ENCODE results near the gene GPR85.

GPR85 gene, protein sequence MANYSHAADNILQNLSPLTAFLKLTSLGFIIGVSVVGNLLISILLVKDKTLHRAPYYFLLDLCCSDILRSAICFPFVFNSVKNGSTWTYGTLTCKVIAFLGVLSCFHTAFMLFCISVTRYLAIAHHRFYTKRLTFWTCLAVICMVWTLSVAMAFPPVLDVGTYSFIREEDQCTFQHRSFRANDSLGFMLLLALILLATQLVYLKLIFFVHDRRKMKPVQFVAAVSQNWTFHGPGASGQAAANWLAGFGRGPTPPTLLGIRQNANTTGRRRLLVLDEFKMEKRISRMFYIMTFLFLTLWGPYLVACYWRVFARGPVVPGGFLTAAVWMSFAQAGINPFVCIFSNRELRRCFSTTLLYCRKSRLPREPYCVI

DNA sequence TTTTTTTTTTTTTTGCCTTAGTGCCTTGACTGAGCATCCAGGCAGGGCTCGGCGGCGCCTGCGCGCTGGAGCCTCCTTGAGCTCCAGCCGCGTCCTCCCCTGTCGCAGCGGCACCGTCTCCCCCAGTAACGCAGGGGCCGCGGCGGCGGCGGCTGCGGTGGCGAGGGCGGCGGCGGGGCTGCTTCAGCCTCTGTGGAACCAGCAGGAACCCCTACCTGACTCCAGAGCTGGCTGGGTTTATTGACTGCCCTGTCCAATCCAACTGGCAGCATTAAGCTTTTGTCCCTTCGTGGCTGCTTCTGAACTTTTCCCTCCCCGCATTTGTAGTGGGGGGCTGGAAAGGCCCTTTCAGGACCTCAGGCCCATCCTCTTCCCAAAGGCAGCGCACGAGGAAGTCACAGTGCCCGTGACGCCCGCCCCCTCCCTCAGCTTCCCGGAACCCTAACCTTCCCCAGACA is at the start of gene GPR85:
TSS of gene GPR85 (minus strand) at position 397 of the 458 bp plus-strand sequence. CDS start 2,106 bp downstream, outside the sequence.
- peak; percentile 70 for DNase-seq (ENCODE audit: low read depth, low spot score)
- Histone ChIP-seq H3K27me3 (ENCODE audit: insufficient read depth, insufficient read length) (no peaks in the 10 kb centered on the region), H3K4me3 (ENCODE audit: insufficient read length, low read depth) (peak within 1 kb of the TSS; percentile 42), H3K9ac (ENCODE audit: insufficient read length, low read depth) (peak within 1 kb of the TSS; percentile 72), H3K4me1 (ENCODE audit: insufficient read depth, insufficient read length) (peaks cover 2% of the 10 kb centered on the region), H3K9me3 (ENCODE audit: insufficient read depth, low read length) (no peaks in the 10 kb centered on the region), H3K36me3 (ENCODE audit: insufficient read depth, insufficient read length, low read length) (no peaks in the 10 kb centered on the region)
- no peak for TF ChIP-seq ZNF274 (IDR thresholded peaks at IDR 0.05; ENCODE audit: low read depth, low read length)
- TF ChIP-seq SUZ12 (IDR thresholded peaks at IDR 0.05; ENCODE audit: extremely low read depth, insufficient read depth, insufficient read length), result no peak
- TF ChIP-seq YY1 (IDR thresholded peaks at IDR 0.05; ENCODE audit: insufficient read depth, insufficient read length), result no peak

DNA sequence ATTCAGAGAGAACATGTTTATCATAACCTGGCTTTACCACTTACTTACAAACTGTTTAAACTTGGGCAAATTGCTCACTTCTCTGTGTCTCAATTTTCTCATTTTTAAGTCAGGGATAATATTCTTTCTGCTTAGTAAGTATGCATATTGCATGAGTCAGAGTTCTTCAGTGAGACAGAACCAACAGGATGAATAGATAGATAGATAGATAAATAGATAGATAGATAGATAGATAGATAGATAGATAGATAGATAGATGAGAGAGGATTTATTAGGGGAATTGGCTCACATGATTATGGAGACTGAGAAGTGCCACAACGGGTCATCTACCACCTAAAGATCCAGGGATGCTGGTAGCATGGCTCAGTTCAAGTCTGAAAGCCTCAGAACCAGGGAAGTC is 47.4 kb upstream of the GPR85 start:
- H3K27me3 ChIP-seq (ENCODE audit: insufficient read depth, insufficient read length), result no peaks in the 10 kb centered on the region

DNA sequence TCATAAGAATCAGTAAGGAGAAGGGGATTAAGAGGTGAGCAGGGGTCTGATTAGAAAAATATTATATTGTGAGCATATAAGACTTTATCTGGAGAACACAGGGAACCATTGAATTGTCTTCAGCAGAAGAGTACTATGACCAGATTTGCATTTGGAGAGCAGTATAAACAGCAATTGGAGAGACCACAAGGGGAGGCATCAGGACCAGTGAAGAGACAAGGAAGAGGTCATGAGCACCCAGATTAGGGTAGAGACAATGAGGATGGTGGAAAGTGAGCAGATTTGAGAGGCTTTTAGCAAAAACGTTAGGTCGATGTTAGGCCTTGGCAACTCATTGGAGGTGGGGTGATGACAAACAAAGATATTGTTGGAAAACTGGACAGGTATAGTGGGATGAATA is 44.7 kb upstream of the GPR85 start:
- no peak overlapping the region for H3K4me3 ChIP-seq (ENCODE audit: insufficient read length, low read depth)
- no peak overlapping the region for H3K9ac ChIP-seq (ENCODE audit: insufficient read length, low read depth)
- TF ChIP-seq SUZ12 (IDR thresholded peaks at IDR 0.05; ENCODE audit: extremely low read depth, insufficient read depth, insufficient read length), result no peak
- H3K36me3 ChIP-seq (ENCODE audit: insufficient read depth, insufficient read length, low read length), result no peaks in the 10 kb centered on the region
- no peak for DNase-seq (ENCODE audit: low read depth, low spot score)
- H3K9me3 ChIP-seq (ENCODE audit: insufficient read depth, low read length), result no peaks in the 10 kb centered on the region
- no peaks in the 10 kb centered on the region for H3K4me1 ChIP-seq (ENCODE audit: insufficient read depth, insufficient read length)
- no peaks in the 10 kb centered on the region for H3K27me3 ChIP-seq (ENCODE audit: insufficient read depth, insufficient read length)

More for the DNA sequence above, 47.4 kb upstream of the GPR85 start:
- no peak overlapping the region for H3K4me3 ChIP-seq (ENCODE audit: insufficient read length, low read depth)
- no peak for DNase-seq (ENCODE audit: low read depth, low spot score)
- H3K4me1 ChIP-seq (ENCODE audit: insufficient read depth, insufficient read length), result no peaks in the 10 kb centered on the region
- no peaks in the 10 kb centered on the region for H3K36me3 ChIP-seq (ENCODE audit: insufficient read depth, insufficient read length, low read length)
- no peaks in the 10 kb centered on the region for H3K9me3 ChIP-seq (ENCODE audit: insufficient read depth, low read length)
- TF ChIP-seq ZNF274 (IDR thresholded peaks at IDR 0.05; ENCODE audit: low read depth, low read length) (no peak), YY1 (IDR thresholded peaks at IDR 0.05; ENCODE audit: insufficient read depth, insufficient read length) (no peak), SUZ12 (IDR thresholded peaks at IDR 0.05; ENCODE audit: extremely low read depth, insufficient read depth, insufficient read length) (no peak)
- H3K9ac ChIP-seq (ENCODE audit: insufficient read length, low read depth), result no peak overlapping the region

GRCh38 chr7:113128031-113128430 is 41.4 kb upstream of the GPR85 start:
- no peak for DNase-seq (ENCODE audit: low read depth, low spot score)
- no peaks in the 10 kb centered on the region for H3K36me3 ChIP-seq (ENCODE audit: insufficient read depth, insufficient read length, low read length)
- H3K4me1 ChIP-seq (ENCODE audit: insufficient read depth, insufficient read length), result no peaks in the 10 kb centered on the region
- no peak for TF ChIP-seq ZNF274 (IDR thresholded peaks at IDR 0.05; ENCODE audit: low read depth, low read length)
- no peaks in the 10 kb centered on the region for H3K9me3 ChIP-seq (ENCODE audit: insufficient read depth, low read length)
- no peaks in the 10 kb centered on the region for H3K27me3 ChIP-seq (ENCODE audit: insufficient read depth, insufficient read length)
- H3K4me3 ChIP-seq (ENCODE audit: insufficient read length, low read depth), result no peak overlapping the region
- H3K9ac ChIP-seq (ENCODE audit: insufficient read length, low read depth), result no peak overlapping the region

GRCh38 chr7:113125728-113126127 is 39.1 kb upstream of the GPR85 start:
- no peak for DNase-seq (ENCODE audit: low read depth, low spot score)
- H3K27me3 ChIP-seq (ENCODE audit: insufficient read depth, insufficient read length), result no peaks in the 10 kb centered on the region
- no peak overlapping the region for H3K9ac ChIP-seq (ENCODE audit: insufficient read length, low read depth)
- TF ChIP-seq SUZ12 (IDR thresholded peaks at IDR 0.05; ENCODE audit: extremely low read depth, insufficient read depth, insufficient read length) (no peak), ZNF274 (IDR thresholded peaks at IDR 0.05; ENCODE audit: low read depth, low read length) (no peak), YY1 (IDR thresholded peaks at IDR 0.05; ENCODE audit: insufficient read depth, insufficient read length) (no peak)
- no peaks in the 10 kb centered on the region for H3K4me1 ChIP-seq (ENCODE audit: insufficient read depth, insufficient read length)
- no peak overlapping the region for H3K4me3 ChIP-seq (ENCODE audit: insufficient read length, low read depth)
- H3K36me3 ChIP-seq (ENCODE audit: insufficient read depth, insufficient read length, low read length), result no peaks in the 10 kb centered on the region
- H3K9me3 ChIP-seq (ENCODE audit: insufficient read depth, low read length), result no peaks in the 10 kb centered on the region

- TF ChIP-seq SUZ12 (IDR thresholded peaks at IDR 0.05; ENCODE audit: extremely low read depth, insufficient read depth, insufficient read length) (no peak), ZNF274 (IDR thresholded peaks at IDR 0.05; ENCODE audit: low read depth, low read length) (no peak)
- no peaks in the 10 kb centered on the region for H3K4me1 ChIP-seq (ENCODE audit: insufficient read depth, insufficient read length)
- no peaks in the 10 kb centered on the region for H3K9me3 ChIP-seq (ENCODE audit: insufficient read depth, low read length)
- DNase-seq (ENCODE audit: low read depth, low spot score), result no peak
- H3K9ac ChIP-seq (ENCODE audit: insufficient read length, low read depth), result no peak overlapping the region
- no peaks in the 10 kb centered on the region for H3K36me3 ChIP-seq (ENCODE audit: insufficient read depth, insufficient read length, low read length)
- H3K27me3 ChIP-seq (ENCODE audit: insufficient read depth, insufficient read length), result no peaks in the 10 kb centered on the region
- no peak overlapping the region for H3K4me3 ChIP-seq (ENCODE audit: insufficient read length, low read depth)
Observed at GRCh38 chr7:113122744-113123143, 36.1 kb upstream of the GPR85 start.

DNA sequence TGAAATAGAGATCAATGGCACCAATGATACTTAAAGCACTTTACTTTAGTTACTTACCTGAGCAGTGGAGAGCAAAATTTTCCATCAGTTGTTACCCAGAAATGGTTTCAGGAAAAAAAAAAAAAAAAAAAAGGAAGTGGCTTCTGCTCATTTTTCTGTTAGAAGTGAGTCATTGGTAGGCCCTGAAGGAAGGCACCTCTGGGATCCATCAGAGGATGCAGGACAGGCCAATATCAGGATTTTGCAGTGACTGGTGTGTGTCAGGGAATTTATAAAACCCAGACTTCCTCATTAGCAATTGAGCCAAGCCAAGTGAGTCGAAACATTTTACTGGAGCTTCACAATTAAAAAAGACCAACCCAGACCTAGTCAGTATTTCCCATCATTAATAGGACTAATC is 34.0 kb upstream of the GPR85 start:
- H3K9me3 ChIP-seq (ENCODE audit: insufficient read depth, low read length), result no peaks in the 10 kb centered on the region
- TF ChIP-seq ZNF274 (IDR thresholded peaks at IDR 0.05; ENCODE audit: low read depth, low read length), result no peak
- TF ChIP-seq YY1 (IDR thresholded peaks at IDR 0.05; ENCODE audit: insufficient read depth, insufficient read length), result no peak
- no peak for TF ChIP-seq SUZ12 (IDR thresholded peaks at IDR 0.05; ENCODE audit: extremely low read depth, insufficient read depth, insufficient read length)
- H3K9ac ChIP-seq (ENCODE audit: insufficient read length, low read depth), result no peak overlapping the region
- DNase-seq (ENCODE audit: low read depth, low spot score), result no peak
- H3K36me3 ChIP-seq (ENCODE audit: insufficient read depth, insufficient read length, low read length), result peaks cover 9% of the 10 kb centered on the region
- H3K4me3 ChIP-seq (ENCODE audit: insufficient read length, low read depth), result no peak overlapping the region
- H3K27me3 ChIP-seq (ENCODE audit: insufficient read depth, insufficient read length), result no peaks in the 10 kb centered on the region
- no peaks in the 10 kb centered on the region for H3K4me1 ChIP-seq (ENCODE audit: insufficient read depth, insufficient read length)

All from NT2/D1 (cell line).